GM12878 (cell line): ENCODE measurements around the gene COG2. TPM values are rescaled to one million over a fixed set of nuclear protein-coding genes. Genes with fewer than 3 reads are reported as not detected.

ENCODE experiments used
- ATAC-seq: fragments of 200-7000 bp; cut with Tn5 transposase; 3 replicates; pipeline ENCODE4 v1.9.1; 2020; ENCODE audit warnings: mild to moderate bottlenecking, moderate library complexity
- BruUV-seq: library from RNA; stranded (reverse); fragments of 400-500 nt; replicated peaks from 2 replicates; lab custom pipeline; 2021; lab: Mats Ljungman, UMichigan
- CTCF ChIA-PET: fragments of 300-600 bp; sonication (Branson Sonifier 250); formaldehyde crosslinking; extraction: SDS; loops from one replicate; lab custom pipeline; 2021; ENCODE audit warnings: inconsistent platforms; lab: Yijun Ruan, JAX
- POLR2A ChIA-PET: fragments of 350-600 bp; formaldehyde crosslinking; extraction: SDS; loops from one replicate; lab custom pipeline; 2021; ENCODE audit warnings: inconsistent platforms; lab: Charles Lee
- RAD21 ChIA-PET: fragments of 300-600 bp; sonication (Branson Sonifier 250); formaldehyde crosslinking; loops from one replicate; lab custom pipeline; 2023; ENCODE audit warnings: antibody characterized with exemption; ENCODE audit not compliant: unreplicated experiment; lab: Charles Lee
- SMC1A ChIA-PET: fragments of 300-600 bp; sonication (Branson Sonifier 250); formaldehyde crosslinking; loops from one replicate; lab custom pipeline; 2023; ENCODE audit not compliant: unreplicated experiment, uncharacterized antibody; lab: Charles Lee
- DNase-seq: peaks from one replicate; pipeline ENCODE4 v3.0.0-alpha.2; 2011; ENCODE audit warnings: low read depth, low spot score
- FAIRE-seq: peaks from 3 replicates; lab custom pipeline; 2011; peaks lifted over from hg19 to GRCh38; lab: Jason Lieb, UNC
- H2AFZ ChIP-seq: 2 replicates; pipeline ENCODE4 v1.6.0; 2011; ENCODE audit warnings: low read depth, low read length, control low read depth; ENCODE audit not compliant: control insufficient read depth
- H3K27ac ChIP-seq: 2 replicates; pipeline ENCODE4 v1.5.1; 2011; ENCODE audit warnings: control low read depth; ENCODE audit not compliant: control insufficient read depth, insufficient read depth
- H3K27me3 ChIP-seq, 2 experiments: replicated peaks in 1 of 2; 2 replicates each; pipeline versions ENCODE4 v1.6.0 to v1.6.1; 2011; ENCODE audit warnings: low read length in 1 of 2; ENCODE audit not compliant: control insufficient read depth in 2 of 2, insufficient read depth in 2 of 2
- H3K36me3 ChIP-seq, 2 experiments: 2 replicates each; pipeline ENCODE4 v1.5.1; 2011; ENCODE audit warnings: low read length in 1 of 2; ENCODE audit not compliant: control insufficient read depth in 2 of 2, insufficient read depth in 2 of 2
- H3K4me1 ChIP-seq: 2 replicates; pipeline ENCODE4 v1.6.1; 2011; ENCODE audit warnings: mild to moderate bottlenecking, low read length, moderate library complexity, mixed read lengths; ENCODE audit not compliant: control insufficient read depth, insufficient read depth
- H3K4me2 ChIP-seq: 2 replicates; pipeline ENCODE4 v1.6.0; 2011; ENCODE audit warnings: control low read depth; ENCODE audit not compliant: control insufficient read depth, insufficient read depth
- H3K4me3 ChIP-seq: fragments of 200-600 bp; sonication (generic); 2 replicates; pipeline ENCODE4 v1.5.1; 2016
- H3K79me2 ChIP-seq: 2 replicates; pipeline ENCODE4 v1.6.0; 2011; ENCODE audit warnings: low read length; ENCODE audit not compliant: control insufficient read depth, insufficient read depth
- H3K9ac ChIP-seq: 2 replicates; pipeline ENCODE4 v1.8.0; 2011; ENCODE audit warnings: low read length, control low read depth, mixed read lengths; ENCODE audit not compliant: control insufficient read depth, insufficient read depth
- H3K9me3 ChIP-seq: replicated peaks from 3 replicates; pipeline ENCODE4 v1.5.1; 2011; ENCODE audit warnings: mild to moderate bottlenecking, low read length; ENCODE audit not compliant: control insufficient read depth, insufficient read depth
- H4K20me1 ChIP-seq: 2 replicates; pipeline ENCODE4 v1.6.0; 2011; ENCODE audit not compliant: control insufficient read depth, insufficient read depth
- BMI1 ChIP-seq: fragments of 450-650 bp; IDR thresholded peaks from 2 replicates; pipeline ENCODE4 v1.6.1; 2016; ENCODE audit warnings: mild to moderate bottlenecking, moderate library complexity, borderline replicate concordance
- CBX5 ChIP-seq: sonication (generic); IDR thresholded peaks from 2 replicates; pipeline ENCODE4 v1.6.1; 2016; ENCODE audit warnings: low read depth, moderate library complexity, mild to moderate bottlenecking, inconsistent platforms
- FOXK2 ChIP-seq: fragments of 450-650 bp; IDR thresholded peaks from 2 replicates; pipeline ENCODE4 v1.6.1; 2017; ENCODE audit warnings: mild to moderate bottlenecking, moderate library complexity
- IRF4 ChIP-seq: IDR thresholded peaks from 2 replicates; pipeline ENCODE4 v1.6.1; 2011; ENCODE audit warnings: low read depth, low read length
- MAX ChIP-seq: IDR thresholded peaks from 2 replicates; pipeline ENCODE4 v1.6.1; 2012; ENCODE audit warnings: low read depth, low read length, improper control_type of control experiment
- MXI1 ChIP-seq: fragments of 150-350 bp; IDR thresholded peaks from 2 replicates; pipeline ENCODE4 v1.6.1; 2011; ENCODE audit warnings: low read depth, mild to moderate bottlenecking, inconsistent platforms, low read length, improper control_type of control experiment
- RB1 ChIP-seq: fragments of 450-650 bp; formaldehyde crosslinking; IDR thresholded peaks from 2 replicates; pipeline ENCODE4 v1.6.1; 2017; ENCODE audit warnings: mild to moderate bottlenecking, borderline replicate concordance
- SMARCA5 ChIP-seq: fragments of 450-650 bp; IDR thresholded peaks from 2 replicates; pipeline ENCODE4 v1.6.1; 2017; ENCODE audit warnings: mild to moderate bottlenecking
- USF2 ChIP-seq: IDR thresholded peaks from 2 replicates; pipeline ENCODE4 v1.6.1; 2011; ENCODE audit warnings: low read depth, low read length, improper control_type of control experiment, borderline replicate concordance
- ZNF384 ChIP-seq: IDR thresholded peaks from 2 replicates; pipeline ENCODE4 v1.6.1; 2012; ENCODE audit warnings: low read depth, mild to moderate bottlenecking, low read length, improper control_type of control experiment, borderline replicate concordance
- WGBS: methylation state at CpG from one replicate; pipeline ENCODE4 v1.1.6; 2016; ENCODE audit warnings: low lambda C conversion rate; ENCODE audit not compliant: insufficient replicate concordance, insufficient coverage; ENCODE audit errors: missing lambda C conversion rate; 5-methylcytosine and 5-hydroxymethylcytosine counted together
- in situ Hi-C: fragments of 300-500 bp; cut with MboI; formaldehyde crosslinking; loops from 9 replicates; pipeline ENCODE4 v1.14.3; 2018; ENCODE audit warnings: mixed read lengths
- intact Hi-C: fragments of 100-400 bp; cut with micrococcal nuclease; formaldehyde crosslinking; loops from one replicate; pipeline ENCODE4 v1.14.2; 2022; ENCODE audit not compliant: unreplicated experiment
- polyA plus RNA-seq, 11 experiments: library from polyadenylated mRNA; depleted of rRNA in 4 of 11; unstranded in 6 of 11; stranded (reverse) in 5 of 11; fragments of >200 nt; fragmentation: Nextera tagmentation in 4 of 11; fragmentation: Illumina TruSeq in 1 of 11; extraction: Ambion mirVana in 4 of 11; extraction: Trizol in 1 of 11; gene quantifications; 1 replicate in 1 of 11; 2 replicates in 10 of 11; pipeline versions ENCODE4 v1.2.1 to v1.2.3, GENCODE V29; 2011 to 2016; ENCODE audit warnings: inconsistent platforms in 2 of 11, missing spikeins in 2 of 11, low read depth in 1 of 11
- total RNA-seq, 4 experiments: library from RNA; depleted of rRNA in 3 of 4; stranded (reverse); fragments of >200 nt in 3 of 4; fragmentation: Illumina TruSeq in 1 of 4; extraction: Trizol in 1 of 4; gene quantifications; 2 replicates each; pipeline versions ENCODE4 v1.2.1 to v1.2.3, GENCODE V29; 2013 to 2021

The COG2 gene
- total and polyA plus RNA-seq, 10 of the 15 experiments (the other 5 are each of a cell fraction or from before 2014, with no cell fraction given): 15.0 to 31.5 (median 28.3) TPM

GRCh38 chr1:230594214-230594773 lies 48.0 kb upstream of the COG2 start:
- H3K4me2 ChIP-seq: no peak overlapping the region
- in situ Hi-C loops: no loop called here
- no peaks in the 10 kb centered on the region for H3K4me1 ChIP-seq
- H2AFZ ChIP-seq: no peak overlapping the region
- FAIRE-seq: no peak
- no peaks in the 10 kb centered on the region for H3K9me3 ChIP-seq
- no peak for DNase-seq
- no peak for ATAC-seq
- no peaks in the 10 kb centered on the region for H3K79me2 ChIP-seq
- SMC1A ChIA-PET: interaction anchor here (1.2 kb wide), 1 partner anchor 17 kb away, joined by 3 read pairs; no protein-coding TSS in a partner anchor
- H3K4me3 ChIP-seq: no peak overlapping the region
- H3K27ac ChIP-seq: no peak overlapping the region
- CTCF ChIA-PET: no interaction called here
- POLR2A ChIA-PET: interaction anchor here (0.6 kb wide), 1 partner anchor 508 kb away, joined by 4 read pairs; no protein-coding TSS in a partner anchor
- RAD21 ChIA-PET: interaction anchor here (0.7 kb wide), 1 partner anchor 379 kb away, joined by 3 read pairs; no protein-coding TSS in a partner anchor
- intact Hi-C loops: no loop called here
- H3K27me3 ChIP-seq: no peaks in the 10 kb centered on the region
- TF ChIP-seq SMARCA5 (no peak), BMI1 (no peak), MAX (no peak), RB1 (no peak), MXI1 (no peak), IRF4 (no peak), USF2 (no peak), ZNF384 (no peak), FOXK2 (no peak), CBX5 (no peak)
- TF ChIP-seq, all 136 proteins: peak for 0
- WGBS: 86% methylated on average over 1 of the region's 1 CpG
- no peaks in the 10 kb centered on the region for H3K36me3 ChIP-seq
- H4K20me1 ChIP-seq: no peaks in the 10 kb centered on the region
- H3K9ac ChIP-seq: no peak overlapping the region
- no TSS peak for BruUV-seq
